Measurements from ENCODE around the gene ZC3H14. TPM values are rescaled to one million over a fixed set of nuclear protein-coding genes. Genes with fewer than 3 reads are reported as not detected.
A peak's percentile ranks its signal among the peaks of the same experiment; 100 is the strongest.

ZC3H14 gene
- total and polyA plus RNA-seq, 10 of the 15 experiments (the other 5 are each of a cell fraction or from before 2014, with no cell fraction given), result 17.9 to 97.1 (median 47.6) TPM

DNA sequence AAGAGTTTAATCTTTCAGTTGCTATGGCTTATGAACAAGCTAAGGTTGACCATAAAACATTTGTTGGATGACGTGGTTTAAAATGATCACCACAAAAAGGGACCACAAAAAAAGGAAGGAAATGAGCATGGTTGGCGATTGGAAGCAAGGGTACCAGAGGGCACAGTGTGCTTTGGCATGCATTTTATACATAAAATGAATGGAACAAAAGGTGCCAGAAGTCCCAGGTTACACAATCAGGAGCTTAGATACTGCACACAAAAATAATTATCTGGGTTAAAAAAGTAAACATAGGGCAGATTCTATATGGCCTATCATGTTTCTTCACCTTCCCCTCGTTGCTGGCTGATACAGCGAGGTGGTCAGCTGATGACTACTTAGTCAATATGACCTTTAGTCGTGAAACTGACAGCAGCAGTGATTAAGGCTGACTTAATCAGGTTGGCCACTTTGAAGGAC, 50.7 kb downstream of the ZC3H14 start (continued):
- TF ChIP-seq E4F1 (IDR thresholded peaks at IDR 0.05; ENCODE audit: borderline replicate concordance, partially characterized antibody) (no peak), GATAD2B (conservative IDR thresholded peaks at IDR 0.05; ENCODE audit: low read depth) (no peak), STAT3 (IDR thresholded peaks at IDR 0.05; ENCODE audit: low read depth, low read length) (no peak), FOXK2 (IDR thresholded peaks at IDR 0.05) (no peak), ZBTB4 (CRISPR knock-in tag; IDR thresholded peaks at IDR 0.05) (no peak), RUNX3 (IDR thresholded peaks at IDR 0.05; ENCODE audit: low read length) (peak; percentile 76), SMAD1 (IDR thresholded peaks at IDR 0.05; ENCODE audit: low read depth, partially characterized antibody) (no peak), FOXM1 (IDR thresholded peaks at IDR 0.05; ENCODE audit: low read depth, low read length) (no peak), CHD2 (IDR thresholded peaks at IDR 0.05; ENCODE audit: borderline replicate concordance, low read depth, low read length) (no peak), ATF7 (IDR thresholded peaks at IDR 0.05; ENCODE audit: low read depth) (no peak), IRF4 (IDR thresholded peaks at IDR 0.05; ENCODE audit: low read depth, low read length) (no peak), NR2C1 (IDR thresholded peaks at IDR 0.05) (no peak), CREB1 (IDR thresholded peaks at IDR 0.05; ENCODE audit: low read depth) (0 out of 2 replicates have a peak, but pooled peaks have one; percentile 3), MXI1 (IDR thresholded peaks at IDR 0.05; ENCODE audit: low read depth, low read length) (no peak), SMAD5 (IDR thresholded peaks at IDR 0.05; ENCODE audit: low read depth) (no peak), SREBF1 (IDR thresholded peaks at IDR 0.05; ENCODE audit: low read length) (no peak), NFIC (IDR thresholded peaks at IDR 0.05; ENCODE audit: low read depth, low read length) (no peak)
- TF ChIP-seq, protein P1, sequence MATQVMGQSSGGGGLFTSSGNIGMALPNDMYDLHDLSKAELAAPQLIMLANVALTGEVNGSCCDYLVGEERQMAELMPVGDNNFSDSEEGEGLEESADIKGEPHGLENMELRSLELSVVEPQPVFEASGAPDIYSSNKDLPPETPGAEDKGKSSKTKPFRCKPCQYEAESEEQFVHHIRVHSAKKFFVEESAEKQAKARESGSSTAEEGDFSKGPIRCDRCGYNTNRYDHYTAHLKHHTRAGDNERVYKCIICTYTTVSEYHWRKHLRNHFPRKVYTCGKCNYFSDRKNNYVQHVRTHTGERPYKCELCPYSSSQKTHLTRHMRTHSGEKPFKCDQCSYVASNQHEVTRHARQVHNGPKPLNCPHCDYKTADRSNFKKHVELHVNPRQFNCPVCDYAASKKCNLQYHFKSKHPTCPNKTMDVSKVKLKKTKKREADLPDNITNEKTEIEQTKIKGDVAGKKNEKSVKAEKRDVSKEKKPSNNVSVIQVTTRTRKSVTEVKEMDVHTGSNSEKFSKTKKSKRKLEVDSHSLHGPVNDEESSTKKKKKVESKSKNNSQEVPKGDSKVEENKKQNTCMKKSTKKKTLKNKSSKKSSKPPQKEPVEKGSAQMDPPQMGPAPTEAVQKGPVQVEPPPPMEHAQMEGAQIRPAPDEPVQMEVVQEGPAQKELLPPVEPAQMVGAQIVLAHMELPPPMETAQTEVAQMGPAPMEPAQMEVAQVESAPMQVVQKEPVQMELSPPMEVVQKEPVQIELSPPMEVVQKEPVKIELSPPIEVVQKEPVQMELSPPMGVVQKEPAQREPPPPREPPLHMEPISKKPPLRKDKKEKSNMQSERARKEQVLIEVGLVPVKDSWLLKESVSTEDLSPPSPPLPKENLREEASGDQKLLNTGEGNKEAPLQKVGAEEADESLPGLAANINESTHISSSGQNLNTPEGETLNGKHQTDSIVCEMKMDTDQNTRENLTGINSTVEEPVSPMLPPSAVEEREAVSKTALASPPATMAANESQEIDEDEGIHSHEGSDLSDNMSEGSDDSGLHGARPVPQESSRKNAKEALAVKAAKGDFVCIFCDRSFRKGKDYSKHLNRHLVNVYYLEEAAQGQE (IDR thresholded peaks at IDR 0.05; ENCODE audit: low read depth, low read length), result no peak
- TF ChIP-seq, protein P2, sequence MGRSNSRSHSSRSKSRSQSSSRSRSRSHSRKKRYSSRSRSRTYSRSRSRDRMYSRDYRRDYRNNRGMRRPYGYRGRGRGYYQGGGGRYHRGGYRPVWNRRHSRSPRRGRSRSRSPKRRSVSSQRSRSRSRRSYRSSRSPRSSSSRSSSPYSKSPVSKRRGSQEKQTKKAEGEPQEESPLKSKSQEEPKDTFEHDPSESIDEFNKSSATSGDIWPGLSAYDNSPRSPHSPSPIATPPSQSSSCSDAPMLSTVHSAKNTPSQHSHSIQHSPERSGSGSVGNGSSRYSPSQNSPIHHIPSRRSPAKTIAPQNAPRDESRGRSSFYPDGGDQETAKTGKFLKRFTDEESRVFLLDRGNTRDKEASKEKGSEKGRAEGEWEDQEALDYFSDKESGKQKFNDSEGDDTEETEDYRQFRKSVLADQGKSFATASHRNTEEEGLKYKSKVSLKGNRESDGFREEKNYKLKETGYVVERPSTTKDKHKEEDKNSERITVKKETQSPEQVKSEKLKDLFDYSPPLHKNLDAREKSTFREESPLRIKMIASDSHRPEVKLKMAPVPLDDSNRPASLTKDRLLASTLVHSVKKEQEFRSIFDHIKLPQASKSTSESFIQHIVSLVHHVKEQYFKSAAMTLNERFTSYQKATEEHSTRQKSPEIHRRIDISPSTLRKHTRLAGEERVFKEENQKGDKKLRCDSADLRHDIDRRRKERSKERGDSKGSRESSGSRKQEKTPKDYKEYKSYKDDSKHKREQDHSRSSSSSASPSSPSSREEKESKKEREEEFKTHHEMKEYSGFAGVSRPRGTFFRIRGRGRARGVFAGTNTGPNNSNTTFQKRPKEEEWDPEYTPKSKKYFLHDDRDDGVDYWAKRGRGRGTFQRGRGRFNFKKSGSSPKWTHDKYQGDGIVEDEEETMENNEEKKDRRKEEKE (IDR thresholded peaks at IDR 0.05), result no peak

All from GM12878 (cell line).